AG09309 (cell line): Measurements from ENCODE around the gene PEX11G.

Source experiments
- DNase-seq: peaks from one replicate; pipeline ENCODE4 v3.0.0-alpha.2; 2010; ENCODE audit warnings: low read depth
- H3K4me3 ChIP-seq: 2 replicates; pipeline ENCODE4 v1.5.1; 2011; ENCODE audit warnings: mild to moderate bottlenecking, low read depth, low read length, moderate library complexity; ENCODE audit not compliant: control insufficient read depth
- TF ChIP-seq, protein P1 (sequence below): IDR thresholded peaks from 2 replicates; pipeline ENCODE4 v1.5.1; 2011; ENCODE audit warnings: mild to moderate bottlenecking, low read depth, low read length, inconsistent platforms; ENCODE audit not compliant: insufficient read depth, control insufficient read depth; ENCODE audit errors: missing control alignments

The PEX11G gene

DNA sequence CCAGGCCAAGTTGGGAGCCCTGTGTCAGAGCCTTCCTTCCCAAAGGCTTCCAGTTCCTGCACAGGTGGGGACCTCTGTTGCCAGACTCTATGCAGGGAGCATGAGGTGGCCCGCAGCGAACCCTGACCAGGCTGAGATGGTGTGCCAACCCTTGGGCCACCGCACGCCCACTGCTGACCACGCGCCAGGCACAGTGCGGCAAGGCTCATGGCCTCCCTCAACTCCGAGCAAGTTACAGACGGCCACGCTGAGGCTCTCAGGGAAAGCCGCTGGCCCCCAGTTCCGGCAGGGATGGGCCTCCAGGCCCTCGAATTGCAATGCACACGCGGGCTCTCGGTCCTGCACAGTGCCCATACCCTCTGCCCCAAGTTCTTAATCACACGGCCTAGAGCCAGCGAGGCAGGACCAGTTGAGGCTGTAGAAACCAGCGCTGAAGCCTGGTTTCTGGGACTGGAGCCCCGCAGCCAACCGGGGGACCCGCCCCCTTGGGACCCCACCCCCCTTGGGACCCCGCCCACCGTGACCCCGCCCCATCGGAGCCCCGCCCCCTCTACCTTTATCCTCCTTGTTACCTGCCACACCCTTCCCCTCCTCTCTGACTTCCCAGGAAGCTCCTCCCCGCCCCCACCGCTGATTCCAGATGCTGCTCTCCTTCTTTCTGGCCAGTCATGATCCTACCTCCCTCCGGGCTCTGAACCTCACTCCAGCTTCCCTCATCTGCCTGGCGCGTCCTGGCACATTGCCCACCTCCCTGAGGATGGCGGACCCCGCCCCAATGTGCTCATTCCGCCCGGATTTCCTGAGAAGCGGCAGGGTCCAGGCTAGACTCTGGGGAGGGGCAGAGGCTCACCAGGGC, 6.0 kb downstream of the PEX11G start:
- TF ChIP-seq, protein P1, sequence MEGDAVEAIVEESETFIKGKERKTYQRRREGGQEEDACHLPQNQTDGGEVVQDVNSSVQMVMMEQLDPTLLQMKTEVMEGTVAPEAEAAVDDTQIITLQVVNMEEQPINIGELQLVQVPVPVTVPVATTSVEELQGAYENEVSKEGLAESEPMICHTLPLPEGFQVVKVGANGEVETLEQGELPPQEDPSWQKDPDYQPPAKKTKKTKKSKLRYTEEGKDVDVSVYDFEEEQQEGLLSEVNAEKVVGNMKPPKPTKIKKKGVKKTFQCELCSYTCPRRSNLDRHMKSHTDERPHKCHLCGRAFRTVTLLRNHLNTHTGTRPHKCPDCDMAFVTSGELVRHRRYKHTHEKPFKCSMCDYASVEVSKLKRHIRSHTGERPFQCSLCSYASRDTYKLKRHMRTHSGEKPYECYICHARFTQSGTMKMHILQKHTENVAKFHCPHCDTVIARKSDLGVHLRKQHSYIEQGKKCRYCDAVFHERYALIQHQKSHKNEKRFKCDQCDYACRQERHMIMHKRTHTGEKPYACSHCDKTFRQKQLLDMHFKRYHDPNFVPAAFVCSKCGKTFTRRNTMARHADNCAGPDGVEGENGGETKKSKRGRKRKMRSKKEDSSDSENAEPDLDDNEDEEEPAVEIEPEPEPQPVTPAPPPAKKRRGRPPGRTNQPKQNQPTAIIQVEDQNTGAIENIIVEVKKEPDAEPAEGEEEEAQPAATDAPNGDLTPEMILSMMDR = no peak
- DNase-seq = no peak
- no peak overlapping the region for H3K4me3 ChIP-seq

DNA sequence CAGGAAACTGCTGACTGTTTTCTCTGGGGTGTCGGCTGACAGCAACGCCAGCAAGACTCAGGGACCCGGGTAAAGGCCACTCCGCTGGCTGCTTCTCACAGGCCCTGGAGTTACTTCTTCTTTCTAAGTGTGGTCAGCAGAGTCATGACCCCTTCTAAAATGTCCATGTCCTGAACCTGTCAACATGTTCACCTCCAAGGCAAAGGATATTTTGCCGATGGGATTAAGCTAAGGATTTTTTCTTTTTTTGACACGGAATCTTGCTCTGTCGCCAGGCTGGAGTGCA, 7.9 kb downstream of the PEX11G start:
- H3K4me3 ChIP-seq = no peak overlapping the region
- TF ChIP-seq, protein P1 = no peak
- no peak for DNase-seq

DNA sequence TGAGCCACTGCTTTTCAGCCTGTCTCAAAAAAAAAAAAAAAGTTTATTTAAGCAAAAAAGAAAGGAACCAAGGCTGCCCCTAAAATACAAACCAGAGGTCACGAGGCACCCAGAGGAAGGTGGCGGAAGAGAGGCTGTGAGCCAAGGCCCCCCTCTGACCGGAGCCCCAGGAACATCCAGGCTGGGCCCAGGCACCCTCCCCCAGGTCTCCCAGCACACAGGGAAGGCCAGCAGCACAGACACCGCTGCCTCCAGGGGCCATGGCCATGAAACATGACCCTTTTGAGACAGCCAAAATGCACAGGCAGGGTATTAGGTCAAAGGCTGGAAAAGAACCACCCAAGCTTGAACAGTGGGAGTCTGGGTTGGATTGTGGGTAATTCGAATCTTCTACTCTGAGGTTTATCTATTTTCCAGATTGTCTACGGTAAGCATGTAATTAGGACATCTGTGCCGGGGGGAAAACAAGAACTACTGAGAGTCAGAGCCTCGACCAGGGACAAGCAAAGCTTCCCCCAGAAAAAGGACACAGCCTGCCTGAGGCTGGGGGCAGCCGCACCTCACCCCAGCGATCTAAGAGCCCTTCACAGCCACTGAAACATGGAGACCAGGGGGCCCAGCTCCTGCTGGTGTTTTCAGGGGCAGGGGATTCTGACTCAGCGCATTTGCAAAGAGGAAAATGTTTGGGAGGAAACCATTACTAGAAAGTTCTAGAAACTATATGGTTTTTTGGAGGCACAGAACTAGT, 8.4 kb downstream of the PEX11G start:
- no peak for DNase-seq
- no peak overlapping the region for H3K4me3 ChIP-seq
- TF ChIP-seq, protein P1 = no peak

DNA sequence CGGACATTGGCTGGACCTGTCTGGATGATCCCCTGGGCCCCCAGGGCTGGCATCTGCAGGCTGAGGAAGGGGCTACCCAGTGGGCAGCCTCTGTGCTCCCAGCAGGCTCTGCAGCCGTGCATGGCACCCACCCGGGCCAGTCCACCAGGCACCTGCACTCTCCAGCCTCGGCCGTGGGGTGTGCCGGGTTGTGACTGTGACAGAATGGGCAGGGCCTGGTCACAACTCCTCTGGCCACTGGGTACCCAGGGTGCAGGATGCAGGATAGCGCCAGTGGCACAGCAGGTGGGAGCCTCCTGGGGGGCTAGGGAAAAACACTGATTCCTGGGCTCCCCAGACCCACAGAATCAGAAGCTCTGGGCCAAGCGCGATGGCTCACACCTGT, 10.0 kb downstream of the PEX11G start:
- H3K4me3 ChIP-seq = no peak overlapping the region
- DNase-seq = no peak
- TF ChIP-seq, protein P1 = no peak

DNA sequence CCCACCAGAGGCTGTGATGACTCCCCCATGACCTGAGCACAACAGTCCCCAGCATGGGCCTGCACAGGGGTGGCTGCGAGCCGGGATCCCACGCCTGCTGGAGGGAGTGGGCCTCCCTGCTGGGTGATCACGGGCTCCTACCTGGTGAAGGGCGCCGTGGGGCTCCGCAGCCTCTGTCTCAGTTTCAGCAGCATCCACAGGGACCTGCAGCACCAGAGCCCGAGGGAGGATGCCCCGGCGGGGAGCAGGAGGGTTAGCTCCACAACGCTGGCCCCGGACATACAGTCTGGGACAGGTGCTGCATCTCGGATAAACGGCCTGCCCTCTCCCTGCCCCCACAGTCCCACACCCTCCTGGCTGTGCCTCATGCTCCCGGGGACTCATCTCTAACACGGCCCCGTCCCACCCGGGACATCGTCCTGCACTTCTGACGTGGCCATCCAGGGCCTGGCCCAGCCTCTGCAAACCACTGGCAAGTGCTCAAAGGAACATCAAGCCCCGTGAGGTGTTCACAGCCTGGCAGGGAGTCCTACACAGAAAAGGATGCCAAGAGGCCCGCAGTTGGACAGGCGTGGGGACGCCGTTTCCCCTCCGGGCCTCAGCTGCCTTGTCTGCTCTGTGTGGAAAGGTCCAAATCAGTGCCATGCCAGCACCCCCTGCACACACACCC, 10.5 kb downstream of the PEX11G start:
- H3K4me3 ChIP-seq = no peak overlapping the region

DNA sequence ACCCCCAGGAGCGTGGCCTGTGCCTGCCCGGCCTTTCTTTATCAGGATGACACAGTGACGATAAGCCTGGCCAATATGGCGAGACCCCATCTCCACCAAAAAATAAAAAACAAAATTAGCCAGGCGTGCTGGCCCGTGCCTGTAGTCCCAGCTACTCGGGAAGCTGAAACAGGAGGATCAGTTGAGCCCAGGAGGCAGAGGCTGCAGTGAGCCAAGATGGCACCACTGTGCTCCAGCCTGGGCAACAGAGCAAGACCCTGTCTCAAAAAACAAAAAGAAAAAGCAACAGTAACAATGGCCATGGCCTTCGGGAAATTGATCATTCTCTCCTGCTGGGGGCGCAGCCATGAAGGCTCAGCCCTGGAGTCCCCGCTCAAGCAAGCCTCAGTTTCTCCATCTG, 11.1 kb downstream of the PEX11G start:
- no peak for DNase-seq
- TF ChIP-seq, protein P1 = no peak
- H3K4me3 ChIP-seq = no peak overlapping the region

More for the DNA sequence above, 10.5 kb downstream of the PEX11G start:
- DNase-seq = no peak
- TF ChIP-seq, protein P1 = no peak
